ENCODE data around the gene TTC39B.

TTC39B gene

DNA sequence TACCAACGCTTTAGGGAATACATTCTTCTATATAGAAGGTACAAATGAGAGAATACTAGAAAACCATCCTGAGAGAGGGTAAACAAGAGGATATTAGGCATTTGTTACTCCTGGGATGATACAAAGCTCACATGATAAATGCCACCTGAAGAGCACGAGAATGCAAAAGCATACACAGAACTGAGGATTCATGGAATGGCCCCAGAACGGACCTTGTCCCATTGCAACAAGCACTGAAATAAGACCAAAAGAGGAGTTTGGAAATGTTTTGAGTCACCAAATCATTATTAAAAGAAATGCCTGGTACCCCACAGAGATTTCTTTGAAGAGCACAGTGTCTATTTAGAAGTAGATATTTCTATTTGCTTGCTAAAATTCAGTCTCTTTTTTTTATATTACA lies 173.5 kb downstream of the TTC39B start:
- TF ChIP-seq FOXP2 (optimal IDR thresholded peaks at IDR 0.05; ENCODE audit: control extremely low read depth, extremely low read length, insufficient read depth) (no peak), POLR2AphosphoS5 (IDR thresholded peaks at IDR 0.05; ENCODE audit: borderline replicate concordance, low read depth, low read length) (no peak), EZH2 (IDR thresholded peaks at IDR 0.05) (no peak)
- no peaks in the 10 kb centered on the region for H3K36me3 ChIP-seq (ENCODE audit: insufficient read depth, low read length)
- H3K9me3 ChIP-seq (ENCODE audit: low read depth, low read length), result no peaks in the 10 kb centered on the region
- H3K27ac ChIP-seq, result peak overlapping the region; percentile 1; the same call in 1 of the 2 replicates
- no peak for DNase-seq (ENCODE audit: low read depth, low spot score)
- no peak overlapping the region for H3K9ac ChIP-seq (ENCODE audit: insufficient read length)
- H3K4me3 ChIP-seq, result no peak overlapping the region

DNA sequence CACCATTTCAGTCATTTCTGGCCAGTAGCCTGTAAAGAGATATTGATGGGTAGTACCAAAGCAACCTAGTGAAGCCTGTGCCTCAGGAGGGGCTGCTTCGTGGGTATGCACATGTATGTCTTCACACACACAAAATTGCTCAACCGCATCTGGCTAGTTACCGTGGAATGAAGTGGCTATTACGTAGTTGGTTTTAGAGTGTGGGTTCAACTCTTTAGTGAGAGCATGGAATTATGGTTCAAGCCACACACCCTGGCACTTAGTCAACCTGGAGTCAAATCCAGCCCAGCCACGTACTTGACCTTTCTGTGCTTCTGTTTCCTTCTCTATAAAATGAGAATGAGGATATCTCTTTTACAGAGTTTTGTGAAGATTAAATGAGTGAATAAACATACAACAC lies 174.9 kb downstream of the TTC39B start:
- Histone ChIP-seq H3K36me3 (ENCODE audit: insufficient read depth, low read length) (no peaks in the 10 kb centered on the region), H3K27ac (no peak overlapping the region), H3K9me3 (ENCODE audit: low read depth, low read length) (no peaks in the 10 kb centered on the region), H3K9ac (ENCODE audit: insufficient read length) (no peak overlapping the region), H3K4me3 (no peak overlapping the region)
- TF ChIP-seq FOXP2 (optimal IDR thresholded peaks at IDR 0.05; ENCODE audit: control extremely low read depth, extremely low read length, insufficient read depth) (no peak), POLR2AphosphoS5 (IDR thresholded peaks at IDR 0.05; ENCODE audit: borderline replicate concordance, low read depth, low read length) (no peak), EZH2 (IDR thresholded peaks at IDR 0.05) (no peak)
- no peak for DNase-seq (ENCODE audit: low read depth, low spot score)

DNA sequence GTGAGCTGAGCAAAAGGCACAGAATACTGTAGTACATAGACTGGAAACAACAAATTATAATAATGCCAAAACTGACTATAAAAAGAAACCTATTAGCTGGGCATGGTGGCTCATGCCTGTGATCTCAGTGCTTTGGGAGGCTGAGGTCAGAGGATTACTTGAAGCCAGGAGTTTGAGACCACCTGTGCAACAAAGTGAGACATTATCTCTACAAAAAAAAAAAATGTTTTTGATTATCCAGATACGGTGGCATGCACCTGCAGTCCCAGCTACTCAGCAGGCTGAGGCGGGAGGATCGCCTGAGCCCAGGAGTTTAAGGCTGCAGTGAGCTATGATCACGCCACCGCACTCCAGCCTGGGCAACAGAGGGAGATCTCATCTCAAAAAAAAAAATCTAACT lies 175.9 kb downstream of the TTC39B start:
- H3K4me3 ChIP-seq, result no peak overlapping the region
- no peaks in the 10 kb centered on the region for H3K9me3 ChIP-seq (ENCODE audit: low read depth, low read length)
- no peak overlapping the region for H3K9ac ChIP-seq (ENCODE audit: insufficient read length)
- TF ChIP-seq EZH2 (IDR thresholded peaks at IDR 0.05) (no peak), POLR2AphosphoS5 (IDR thresholded peaks at IDR 0.05; ENCODE audit: borderline replicate concordance, low read depth, low read length) (no peak), FOXP2 (optimal IDR thresholded peaks at IDR 0.05; ENCODE audit: control extremely low read depth, extremely low read length, insufficient read depth) (no peak)
- no peak overlapping the region for H3K27ac ChIP-seq
- no peak for DNase-seq (ENCODE audit: low read depth, low spot score)
- H3K36me3 ChIP-seq (ENCODE audit: insufficient read depth, low read length), result no peaks in the 10 kb centered on the region

DNA sequence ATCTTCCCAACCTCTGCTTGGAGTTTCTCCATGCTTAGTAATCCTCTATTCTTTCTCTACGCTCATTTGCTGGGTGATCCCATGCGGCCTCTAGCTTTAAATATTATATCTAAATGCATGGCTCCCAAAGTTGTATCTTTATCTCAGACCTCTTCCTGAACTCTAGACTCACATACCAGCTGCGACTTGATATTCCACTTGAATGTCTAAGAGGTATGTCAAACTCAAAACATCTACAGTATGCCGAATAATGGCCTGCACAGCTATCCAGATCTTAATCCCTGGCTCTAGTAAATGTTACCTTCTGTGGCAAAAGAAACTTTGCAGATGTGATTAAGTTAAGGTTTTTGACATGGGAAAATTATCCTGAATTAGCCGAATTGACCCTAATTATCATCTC lies 179.2 kb downstream of the TTC39B start:
- H3K9me3 ChIP-seq (ENCODE audit: low read depth, low read length), result no peaks in the 10 kb centered on the region
- no peak overlapping the region for H3K9ac ChIP-seq (ENCODE audit: insufficient read length)
- H3K27ac ChIP-seq, result no peak overlapping the region
- no peak overlapping the region for H3K4me3 ChIP-seq
- DNase-seq (ENCODE audit: low read depth, low spot score), result no peak
- TF ChIP-seq FOXP2 (optimal IDR thresholded peaks at IDR 0.05; ENCODE audit: control extremely low read depth, extremely low read length, insufficient read depth) (no peak), EZH2 (IDR thresholded peaks at IDR 0.05) (no peak), POLR2AphosphoS5 (IDR thresholded peaks at IDR 0.05; ENCODE audit: borderline replicate concordance, low read depth, low read length) (no peak)
- no peaks in the 10 kb centered on the region for H3K36me3 ChIP-seq (ENCODE audit: insufficient read depth, low read length)

DNA sequence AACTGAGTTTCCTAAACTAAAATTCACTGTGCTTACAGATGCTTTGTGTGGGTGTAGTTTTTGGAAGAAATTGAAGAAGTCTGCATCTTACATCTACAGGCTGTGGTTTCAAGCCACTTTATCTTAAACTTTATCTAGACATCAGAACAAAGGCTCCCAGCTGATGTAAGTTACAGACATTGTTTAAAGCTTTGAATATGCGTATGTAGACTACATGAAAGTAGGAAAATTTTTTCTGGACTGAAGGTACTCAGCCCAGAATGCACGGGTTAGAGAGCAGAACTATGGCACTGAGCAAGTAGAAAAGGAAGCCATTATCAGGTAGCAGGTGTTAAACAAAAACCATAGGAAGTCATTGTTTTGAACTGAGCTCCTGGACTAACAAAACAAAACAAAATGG lies 185.4 kb downstream of the TTC39B start:
- TF ChIP-seq EZH2 (IDR thresholded peaks at IDR 0.05) (no peak), FOXP2 (optimal IDR thresholded peaks at IDR 0.05; ENCODE audit: control extremely low read depth, extremely low read length, insufficient read depth) (no peak), POLR2AphosphoS5 (IDR thresholded peaks at IDR 0.05; ENCODE audit: borderline replicate concordance, low read depth, low read length) (no peak)
- Histone ChIP-seq H3K27ac (no peak overlapping the region), H3K4me3 (no peak overlapping the region), H3K36me3 (ENCODE audit: insufficient read depth, low read length) (no peaks in the 10 kb centered on the region), H3K9me3 (ENCODE audit: low read depth, low read length) (no peaks in the 10 kb centered on the region), H3K9ac (ENCODE audit: insufficient read length) (no peak overlapping the region)
- DNase-seq (ENCODE audit: low read depth, low spot score), result no peak

DNA sequence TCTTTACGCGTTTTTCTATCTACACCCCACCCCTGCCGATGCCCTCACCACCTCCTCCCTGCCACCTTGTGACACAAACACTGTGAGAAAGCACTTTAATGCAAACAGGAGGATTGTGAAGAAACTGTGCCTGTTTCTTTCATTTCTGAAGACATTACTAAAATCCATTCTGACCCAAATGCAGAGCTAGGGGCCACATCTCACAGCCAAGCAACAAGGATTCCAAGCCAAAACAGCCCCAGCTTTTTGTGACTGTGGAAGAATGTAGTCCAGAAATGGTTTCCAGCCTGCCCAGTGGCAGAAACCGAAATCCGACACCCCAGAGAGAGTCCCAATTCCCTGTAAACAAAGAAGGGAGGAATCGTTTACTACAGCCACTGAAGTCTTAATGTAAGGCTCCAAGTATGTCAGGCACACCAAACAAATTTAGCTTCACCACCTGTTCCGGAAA lies 190.9 kb downstream of the TTC39B start:
- DNase-seq (ENCODE audit: low read depth, low spot score), result no peak
- Histone ChIP-seq H3K36me3 (ENCODE audit: insufficient read depth, low read length) (no peaks in the 10 kb centered on the region), H3K9me3 (ENCODE audit: low read depth, low read length) (no peaks in the 10 kb centered on the region), H3K27ac (peak overlapping the region; percentile 67), H3K9ac (ENCODE audit: insufficient read length) (peak overlapping the region; percentile 21), H3K4me3 (no peak overlapping the region)
- TF ChIP-seq POLR2AphosphoS5 (IDR thresholded peaks at IDR 0.05; ENCODE audit: borderline replicate concordance, low read depth, low read length) (no peak), FOXP2 (optimal IDR thresholded peaks at IDR 0.05; ENCODE audit: control extremely low read depth, extremely low read length, insufficient read depth) (no peak), EZH2 (IDR thresholded peaks at IDR 0.05) (no peak)

DNA sequence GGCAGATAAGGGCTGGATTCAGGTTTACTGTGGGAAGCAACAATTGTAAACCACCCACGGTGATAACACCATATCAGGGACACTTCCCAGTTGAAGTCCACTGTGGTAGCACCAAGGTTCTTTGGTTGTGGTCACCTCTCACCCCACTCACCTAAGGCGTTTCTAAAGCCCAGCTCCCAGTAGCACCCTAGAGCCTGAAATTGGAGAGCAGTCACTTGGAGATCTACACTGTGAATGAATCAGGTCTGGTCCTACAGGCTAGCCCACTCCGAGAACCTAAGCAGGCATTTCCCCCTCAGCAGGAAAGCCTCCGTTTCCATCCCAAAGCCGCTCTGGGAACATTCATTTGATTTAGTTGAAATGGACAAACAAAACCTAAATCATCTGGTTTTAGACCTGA lies 191.3 kb downstream of the TTC39B start:
- DNase-seq (ENCODE audit: low read depth, low spot score), result no peak
- TF ChIP-seq FOXP2 (optimal IDR thresholded peaks at IDR 0.05; ENCODE audit: control extremely low read depth, extremely low read length, insufficient read depth) (no peak), EZH2 (IDR thresholded peaks at IDR 0.05) (no peak), POLR2AphosphoS5 (IDR thresholded peaks at IDR 0.05; ENCODE audit: borderline replicate concordance, low read depth, low read length) (no peak)
- no peak overlapping the region for H3K4me3 ChIP-seq
- no peaks in the 10 kb centered on the region for H3K36me3 ChIP-seq (ENCODE audit: insufficient read depth, low read length)
- peak overlapping the region; percentile 21 for H3K9ac ChIP-seq (ENCODE audit: insufficient read length)
- H3K27ac ChIP-seq, result peak overlapping the region; percentile 67; the same call in 1 of the 2 replicates
- no peaks in the 10 kb centered on the region for H3K9me3 ChIP-seq (ENCODE audit: low read depth, low read length)

DNA sequence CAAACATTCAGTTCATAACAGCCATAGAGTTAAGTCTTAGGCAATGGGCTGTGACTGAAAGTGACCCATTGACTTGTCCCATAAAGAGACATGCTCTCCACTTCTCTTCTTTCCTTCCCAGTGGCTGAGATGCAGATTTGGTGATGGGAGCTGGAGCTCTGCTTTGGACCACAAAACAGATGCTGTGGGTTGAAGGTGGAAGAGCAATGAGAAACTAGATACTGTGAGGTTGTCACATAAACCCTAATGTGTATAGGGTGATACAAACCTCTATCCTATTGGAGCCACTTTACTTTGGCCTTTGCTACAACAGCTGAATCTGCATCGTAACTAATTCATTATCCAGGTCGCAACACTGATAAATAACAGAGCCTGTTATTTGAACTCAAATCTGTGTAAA lies 192.0 kb downstream of the TTC39B start:
- Histone ChIP-seq H3K9ac (ENCODE audit: insufficient read length) (no peak overlapping the region), H3K4me3 (no peak overlapping the region)
- TF ChIP-seq FOXP2 (optimal IDR thresholded peaks at IDR 0.05; ENCODE audit: control extremely low read depth, extremely low read length, insufficient read depth) (no peak), EZH2 (IDR thresholded peaks at IDR 0.05) (no peak), POLR2AphosphoS5 (IDR thresholded peaks at IDR 0.05; ENCODE audit: borderline replicate concordance, low read depth, low read length) (no peak)

More for the DNA sequence above, 192.0 kb downstream of the TTC39B start:
- Histone ChIP-seq H3K9me3 (ENCODE audit: low read depth, low read length) (no peaks in the 10 kb centered on the region), H3K36me3 (ENCODE audit: insufficient read depth, low read length) (no peaks in the 10 kb centered on the region), H3K27ac (no peak overlapping the region)
- DNase-seq (ENCODE audit: low read depth, low spot score), result no peak
